Measurements from ENCODE around the gene ADARB1.

The ADARB1 gene

DNA sequence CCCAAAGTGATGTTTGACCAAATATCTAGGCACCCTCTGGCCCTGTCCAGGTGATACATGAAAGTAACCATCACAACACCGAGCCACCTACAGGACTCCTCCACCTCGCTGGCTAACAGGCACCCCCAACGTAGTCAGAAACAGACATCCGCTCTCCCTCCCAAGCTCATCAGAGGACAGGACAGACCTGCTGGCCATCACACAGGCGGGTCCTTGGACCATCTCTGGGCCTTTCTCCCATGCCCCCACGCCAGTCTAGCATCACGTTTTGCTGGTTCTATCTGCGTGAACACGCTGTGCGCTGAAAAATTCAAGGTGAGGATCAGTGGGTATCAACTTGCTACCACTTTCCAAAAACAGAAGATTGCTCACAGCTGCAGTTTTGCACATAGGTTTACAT lies 21.4 kb upstream of the ADARB1 start:
- DNase-seq (ENCODE audit: low read depth): no peak
- H3K4me3 ChIP-seq (ENCODE audit: low read length): no peak overlapping the region
- no peak for TF ChIP-seq CTCF (conservative IDR thresholded peaks at IDR 0.05; ENCODE audit: low read depth, low read length)

DNA sequence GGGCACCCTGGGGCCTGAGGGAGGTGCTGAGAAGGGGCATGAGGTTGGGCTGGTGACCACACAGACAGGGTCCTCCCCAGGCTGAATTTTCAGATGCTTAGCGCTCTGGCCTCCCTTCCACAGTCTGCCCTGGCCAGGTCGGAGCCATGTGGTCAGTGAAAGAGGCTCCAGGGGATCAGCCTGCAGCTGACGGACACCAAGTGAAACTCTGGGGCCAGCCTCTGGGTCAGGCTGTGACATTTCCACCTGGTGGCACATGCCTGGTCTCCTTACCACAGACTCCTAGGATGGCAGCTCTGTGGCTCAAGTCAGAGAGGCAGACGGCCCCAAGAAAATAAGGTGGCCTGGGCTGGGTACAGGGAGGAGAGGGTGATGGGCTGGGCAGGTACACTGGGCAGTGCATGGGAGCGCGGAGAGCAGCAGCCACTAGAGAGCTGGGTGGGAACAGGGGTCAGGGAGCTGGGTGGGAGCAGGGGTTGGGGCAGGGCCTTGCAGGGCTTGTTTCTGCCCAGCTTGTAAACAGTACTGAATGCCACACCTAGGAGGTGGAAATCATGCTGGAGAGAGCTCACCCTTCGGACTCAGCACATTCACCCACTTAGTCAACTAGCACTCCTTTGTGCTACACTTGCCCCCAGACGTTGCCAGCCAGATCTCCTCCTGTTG lies 20.7 kb upstream of the ADARB1 start:
- no peak for DNase-seq (ENCODE audit: low read depth)

DNA sequence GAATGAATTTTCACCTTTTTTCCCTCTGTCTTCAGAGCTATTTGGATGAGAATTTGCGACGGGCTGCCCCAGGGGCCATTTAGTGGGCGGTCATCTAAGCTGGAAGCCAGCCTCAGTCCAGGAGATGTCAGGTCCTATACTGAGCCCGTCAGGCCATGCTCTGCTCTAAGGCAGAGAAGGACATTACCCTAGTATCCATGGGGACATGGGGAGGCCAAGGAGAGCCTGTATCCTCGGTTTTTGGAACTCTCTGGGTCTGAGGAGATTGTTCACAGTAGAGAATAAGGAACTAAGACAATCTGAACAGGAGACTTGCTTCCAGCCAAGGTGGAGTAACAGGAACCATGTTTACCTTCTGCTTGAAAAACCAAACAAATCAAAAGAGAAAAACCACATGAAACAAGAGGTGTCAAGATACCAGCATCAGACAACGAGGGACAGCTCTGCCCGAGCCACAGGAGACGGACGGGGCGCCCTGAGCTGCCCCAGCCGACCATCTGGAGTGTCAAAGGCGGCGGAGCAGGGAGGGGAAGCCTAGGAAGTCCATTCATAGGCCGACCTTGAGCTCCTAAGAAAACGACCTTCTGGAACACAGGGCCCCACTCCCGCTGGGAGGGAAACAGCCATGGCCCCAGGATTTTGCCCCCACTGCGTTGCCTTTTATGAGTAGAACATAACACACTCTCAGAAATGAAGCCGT lies 20.0 kb upstream of the ADARB1 start:
- no peak for TF ChIP-seq CTCF (conservative IDR thresholded peaks at IDR 0.05; ENCODE audit: low read depth, low read length)
- no peak overlapping the region for H3K4me3 ChIP-seq (ENCODE audit: low read length)
- DNase-seq (ENCODE audit: low read depth): no peak

More for the DNA sequence above, 20.7 kb upstream of the ADARB1 start:
- TF ChIP-seq CTCF (conservative IDR thresholded peaks at IDR 0.05; ENCODE audit: low read depth, low read length): no peak
- no peak overlapping the region for H3K4me3 ChIP-seq (ENCODE audit: low read length)

- no peak for TF ChIP-seq CTCF (conservative IDR thresholded peaks at IDR 0.05; ENCODE audit: low read depth, low read length)
These were observed 19.3 kb upstream of the ADARB1 start for GRCh38 chr21:45054927-45055612.

DNA sequence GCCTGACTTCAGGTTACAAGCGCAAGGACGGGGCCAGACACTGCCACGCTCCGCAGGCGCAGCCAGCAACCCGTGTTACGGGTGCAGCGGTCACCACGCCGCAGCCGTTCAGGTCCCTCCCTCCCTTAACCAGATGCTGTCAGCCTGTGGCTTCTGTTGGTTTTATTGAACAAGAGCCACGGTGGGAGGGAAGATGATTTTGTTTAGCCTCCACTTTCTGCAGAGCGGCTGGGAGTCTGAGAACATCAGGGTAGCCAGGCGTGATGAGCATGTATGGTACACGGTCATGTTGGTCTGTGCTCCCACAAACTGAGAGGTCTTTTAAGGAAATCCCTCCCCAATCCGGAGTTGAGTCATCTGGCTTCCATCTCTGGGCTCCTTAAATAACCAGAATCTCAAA lies 18.5 kb upstream of the ADARB1 start:
- H3K4me3 ChIP-seq (ENCODE audit: low read length): no peak overlapping the region
- TF ChIP-seq CTCF (conservative IDR thresholded peaks at IDR 0.05; ENCODE audit: low read depth, low read length): no peak
- DNase-seq (ENCODE audit: low read depth): no peak

More at GRCh38 chr21:45054927-45055612, 19.3 kb upstream of the ADARB1 start:
- no peak overlapping the region for H3K4me3 ChIP-seq (ENCODE audit: low read length)
- no peak for DNase-seq (ENCODE audit: low read depth)

GRCh38 chr21:45056296-45056904 lies 18.0 kb upstream of the ADARB1 start:
- no peak for DNase-seq (ENCODE audit: low read depth)
- TF ChIP-seq CTCF (conservative IDR thresholded peaks at IDR 0.05; ENCODE audit: low read depth, low read length): no peak
- no peak overlapping the region for H3K4me3 ChIP-seq (ENCODE audit: low read length)
